Epithelial cell of esophagus (primary cell): ENCODE data around the gene ADARB2.

Experiments
- DNase-seq: peaks from one replicate; pipeline ENCODE4 v3.0.0; 2010; ENCODE audit warnings: low read depth
- H3K4me3 ChIP-seq: 2 replicates; pipeline ENCODE4 v1.5.1; 2011; ENCODE audit warnings: mild to moderate bottlenecking, low read length, control low read depth
- CTCF ChIP-seq: IDR thresholded peaks from 2 replicates; pipeline ENCODE4 v1.5.1; 2011; ENCODE audit warnings: low read depth, mild to moderate bottlenecking, low read length, control low read depth, inconsistent platforms; ENCODE audit not compliant: insufficient read depth; ENCODE audit errors: missing control alignments

ADARB2 gene

GRCh38 chr10:1243486-1244234 is 493.7 kb downstream of the ADARB2 start:
- no peak overlapping the region for H3K4me3 ChIP-seq
- TF ChIP-seq CTCF = no peak
- no peak for DNase-seq

- no peak for DNase-seq
- no peak for TF ChIP-seq CTCF
- H3K4me3 ChIP-seq = no peak overlapping the region
These were observed 494.4 kb downstream of the ADARB2 start for GRCh38 chr10:1242975-1243374.

GRCh38 chr10:1241973-1242935 is 495.1 kb downstream of the ADARB2 start:
- TF ChIP-seq CTCF = no peak
- no peak overlapping the region for H3K4me3 ChIP-seq
- no peak for DNase-seq

- H3K4me3 ChIP-seq = no peak overlapping the region
- no peak for TF ChIP-seq CTCF
- DNase-seq = no peak
These were observed 495.9 kb downstream of the ADARB2 start for GRCh38 chr10:1241322-1241890.

GRCh38 chr10:1240341-1240775 is 497.0 kb downstream of the ADARB2 start:
- H3K4me3 ChIP-seq = no peak overlapping the region
- TF ChIP-seq CTCF = no peak
- no peak for DNase-seq

- no peak for DNase-seq
- no peak for TF ChIP-seq CTCF
These were observed 504.3 kb downstream of the ADARB2 start for GRCh38 chr10:1233031-1233430.

More at GRCh38 chr10:1233031-1233430, 504.3 kb downstream of the ADARB2 start:
- H3K4me3 ChIP-seq = no peak overlapping the region
